Pancreas (tissue), 10 donors: ENCODE data around the gene FHIT. TPM values are rescaled to one million over a fixed set of nuclear protein-coding genes. Genes with fewer than 3 reads are reported as not detected.

Source experiments
- ATAC-seq, 4 donors: fragments of 200-7000 bp; cut with Tn5 transposase; one replicate each; pipeline versions ENCODE4 v1.8.0 to v1.9.1; 2020; ENCODE audit warnings: mild to moderate bottlenecking in 4 of 4, moderate library complexity in 4 of 4
- DNase-seq, 6 donors: peaks; one replicate each; pipeline ENCODE4 v3.0.0-alpha.2; 2020
- FAIRE-seq: peaks from 2 replicates; lab custom pipeline; 2012; peaks lifted over from hg19 to GRCh38; lab: Jason Lieb, UNC
- H3K27ac ChIP-seq, 4 donors: fragments of 200-600 bp; sonication (generic); 1 replicate in 3 of 4; 2 replicates in 1 of 4; pipeline versions ENCODE4 v1.5.0 to v1.8.0; 2020
- H3K27me3 ChIP-seq, 4 donors: fragments of 200-600 bp; one replicate each; pipeline ENCODE4 v1.8.0; 2021
- H3K36me3 ChIP-seq, 3 donors: fragments of 200-600 bp; sonication (generic) in 1 of 3; one replicate each; pipeline versions ENCODE4 v1.5.0 to v1.8.0; 2020 to 2021
- H3K4me1 ChIP-seq, 3 donors: fragments of 200-600 bp; one replicate each; pipeline ENCODE4 v1.8.0; 2021
- H3K4me3 ChIP-seq, 4 donors: fragments of 200-600 bp; sonication (generic) in 2 of 4; one replicate each; pipeline versions ENCODE4 v1.5.0 to v1.8.0; 2020 to 2021
- H3K9me3 ChIP-seq, 4 donors: fragments of 200-600 bp; one replicate each; pipeline ENCODE4 v1.8.0; 2021
- WGBS, 2 donors: extraction: QIAGEN DNeasy Blood & Tissue Kit; methylation state at CpG; one replicate each; pipeline ENCODE4 v1.1.7; 2013; 5-methylcytosine and 5-hydroxymethylcytosine counted together
- intact Hi-C, 3 donors: fragments of 100-400 bp; cut with DNase I; formaldehyde crosslinking; loops; one replicate each; pipeline versions ENCODE4 v1.11.1 to v1.14.2; 2022
- polyA plus RNA-seq, 2 donors: library from polyadenylated mRNA; stranded (reverse); fragments of 200-250 nt; gene quantifications; one replicate each; pipeline ENCODE4 v1.2.3, GENCODE V29; 2013
- total RNA-seq, 6 donors: library from RNA; stranded (reverse); fragmentation: NEBNext Ultra II Directional in 4 of 6; extraction: Animal tissue kit (Norgen Biotek cat#: 25700) in 4 of 6; gene quantifications; one replicate each; pipeline versions ENCODE4 v1.2.1 to v1.2.4, GENCODE V29; 2021 to 2023
- TF ChIP-seq, protein P1 (sequence below), 4 donors: fragments of 200-600 bp; sonication (generic) in 3 of 4; IDR thresholded peaks; one replicate each; pipeline versions ENCODE4 v1.5.0 to v1.8.0; 2021; ENCODE audit warnings: antibody characterized with exemption in 4 of 4
- donor health status: healthy with polysubstance abuse.
- donor health status: DM: no; HTN: no; CAD: no; lungs with moderate emphysema.
- donor health status: DM: no; HTN: no; CAD: no.
- donor health status: control.
- donor health status: control.
- donor health status: Bipolar disorder and iron deficiency.
- donor health status: DM: yes; HTN: yes; CAD: no.
- donor health status: DM: no; HTN: no; CAD: no.
- donor health status: DM: no; HTN: no; CAD: no.
- donor health status: DM: yes; HTN: yes; CAD: no.

The FHIT gene
- total and polyA plus RNA-seq, 8 donors = 4.8 to 15.7 (median 8.0) TPM

DNA sequence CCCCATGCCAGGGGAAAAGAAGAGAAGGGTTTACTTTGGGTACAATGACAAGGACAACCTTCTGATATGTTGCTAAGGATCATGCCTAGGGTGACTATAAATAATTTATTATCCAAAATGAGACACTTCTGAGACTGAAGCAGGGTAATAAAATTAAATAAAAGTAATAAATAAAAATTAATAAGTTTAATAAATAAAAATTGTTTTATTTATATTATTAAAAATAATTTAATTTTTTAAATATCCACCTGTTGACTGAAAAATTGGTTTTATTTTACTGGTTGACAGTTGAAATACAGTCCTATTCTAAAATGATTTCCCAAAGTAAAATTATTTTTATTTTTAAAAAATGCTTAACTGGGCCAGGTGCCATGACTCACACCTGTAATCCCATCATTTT, 102.0 kb downstream of the FHIT start:
- FAIRE-seq (no peak), DNase-seq (no peak), ATAC-seq (no peak)
- Histone ChIP-seq H3K4me1 (peaks cover 0 to 6% (median 2%) of the 10 kb centered on the region in 3 donors), H3K27me3 (no peaks in the 10 kb centered on the region), H3K27ac (no peak overlapping the region), H3K36me3 (no peaks in the 10 kb centered on the region), H3K9me3 (no peaks in the 10 kb centered on the region), H3K4me3 (no peak overlapping the region)
- intact Hi-C loops = no loop called here
- TF ChIP-seq, protein P1, sequence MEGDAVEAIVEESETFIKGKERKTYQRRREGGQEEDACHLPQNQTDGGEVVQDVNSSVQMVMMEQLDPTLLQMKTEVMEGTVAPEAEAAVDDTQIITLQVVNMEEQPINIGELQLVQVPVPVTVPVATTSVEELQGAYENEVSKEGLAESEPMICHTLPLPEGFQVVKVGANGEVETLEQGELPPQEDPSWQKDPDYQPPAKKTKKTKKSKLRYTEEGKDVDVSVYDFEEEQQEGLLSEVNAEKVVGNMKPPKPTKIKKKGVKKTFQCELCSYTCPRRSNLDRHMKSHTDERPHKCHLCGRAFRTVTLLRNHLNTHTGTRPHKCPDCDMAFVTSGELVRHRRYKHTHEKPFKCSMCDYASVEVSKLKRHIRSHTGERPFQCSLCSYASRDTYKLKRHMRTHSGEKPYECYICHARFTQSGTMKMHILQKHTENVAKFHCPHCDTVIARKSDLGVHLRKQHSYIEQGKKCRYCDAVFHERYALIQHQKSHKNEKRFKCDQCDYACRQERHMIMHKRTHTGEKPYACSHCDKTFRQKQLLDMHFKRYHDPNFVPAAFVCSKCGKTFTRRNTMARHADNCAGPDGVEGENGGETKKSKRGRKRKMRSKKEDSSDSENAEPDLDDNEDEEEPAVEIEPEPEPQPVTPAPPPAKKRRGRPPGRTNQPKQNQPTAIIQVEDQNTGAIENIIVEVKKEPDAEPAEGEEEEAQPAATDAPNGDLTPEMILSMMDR (IDR thresholded peaks at IDR 0.05) = no peak

DNA sequence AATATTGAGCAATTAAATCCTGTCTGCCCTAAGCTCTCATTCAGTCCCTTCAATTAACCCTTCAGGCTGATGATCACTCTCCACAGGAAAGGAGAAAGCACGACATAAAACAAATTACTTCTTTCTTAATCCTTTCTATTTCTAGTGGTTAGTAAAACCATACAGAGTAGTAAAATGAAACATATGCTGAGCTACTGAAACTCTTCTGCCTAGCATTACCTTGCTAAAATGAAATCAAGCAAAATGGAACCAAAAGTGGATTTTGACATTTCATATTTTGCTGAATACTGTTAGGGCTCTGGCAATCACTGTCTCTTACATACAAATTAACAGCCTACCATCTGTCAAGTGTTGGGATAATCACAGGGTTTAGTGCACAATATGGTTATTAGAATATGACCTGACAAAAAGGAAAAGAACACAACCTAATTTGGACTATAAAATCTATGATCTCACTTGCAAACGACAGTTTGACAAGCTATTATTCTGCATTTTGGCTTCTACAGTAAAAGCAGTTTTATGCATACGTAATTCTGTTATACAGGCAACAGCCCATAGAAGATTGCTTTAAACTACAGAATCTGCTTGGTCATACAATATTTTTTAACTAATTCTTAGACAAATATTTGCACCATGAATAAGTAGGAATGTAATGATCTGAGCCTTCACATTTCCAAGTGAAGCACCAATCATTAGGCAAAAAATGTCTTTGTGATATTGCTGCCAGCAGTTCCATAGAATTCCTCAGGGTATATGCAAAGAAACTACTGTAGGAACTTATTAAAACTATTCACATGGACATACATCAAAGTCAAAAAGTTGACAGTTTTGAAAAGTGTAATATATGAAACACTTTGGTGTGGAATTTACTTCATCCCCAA, 105.0 kb downstream of the FHIT start:
- FAIRE-seq (no peak), DNase-seq (no peak), ATAC-seq (no peak)
- H3K27me3 ChIP-seq = no peaks in the 10 kb centered on the region
- 67 to 79% methylated on average over 3 of the region's 3 CpGs for WGBS, 2 donors
- no peaks in the 10 kb centered on the region for H3K36me3 ChIP-seq
- intact Hi-C loops = no loop called here
- H3K9me3 ChIP-seq = no peaks in the 10 kb centered on the region
- H3K4me1 ChIP-seq = peaks cover 0 to 5% (median 0%) of the 10 kb centered on the region in 3 donors
- no peak overlapping the region for H3K4me3 ChIP-seq
- TF ChIP-seq, protein P1 (IDR thresholded peaks at IDR 0.05) = no peak
- H3K27ac ChIP-seq = no peak overlapping the region

DNA sequence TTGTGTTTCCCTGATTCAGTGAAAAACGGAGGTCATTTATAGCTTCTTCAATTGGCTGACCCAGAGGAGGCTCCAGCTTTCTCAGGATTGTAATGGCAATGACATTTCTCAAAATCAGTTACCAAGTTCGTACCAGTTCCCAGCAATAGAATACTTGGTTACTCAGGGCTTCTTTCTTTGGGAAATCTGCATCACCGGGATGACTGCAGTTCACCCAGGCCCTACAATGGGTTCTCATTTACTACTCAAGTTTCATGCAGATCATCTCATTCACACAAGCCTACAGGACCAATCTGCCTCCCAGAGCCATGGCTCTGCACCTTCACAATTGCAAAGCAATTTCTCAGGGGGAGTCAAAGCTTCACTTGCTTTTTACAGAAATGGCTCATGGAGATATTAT, 109.6 kb downstream of the FHIT start:
- intact Hi-C loops = no loop called here
- Histone ChIP-seq H3K27ac (no peak overlapping the region), H3K36me3 (no peaks in the 10 kb centered on the region), H3K9me3 (no peaks in the 10 kb centered on the region), H3K4me1 (no peaks in the 10 kb centered on the region), H3K4me3 (no peak overlapping the region), H3K27me3 (no peaks in the 10 kb centered on the region)
- DNase-seq = no peak
- WGBS, 2 donors = 84 to 89% methylated on average over 3 of the region's 3 CpGs
- no peak for FAIRE-seq
- no peak for ATAC-seq
- TF ChIP-seq, protein P1 (IDR thresholded peaks at IDR 0.05) = no peak

DNA sequence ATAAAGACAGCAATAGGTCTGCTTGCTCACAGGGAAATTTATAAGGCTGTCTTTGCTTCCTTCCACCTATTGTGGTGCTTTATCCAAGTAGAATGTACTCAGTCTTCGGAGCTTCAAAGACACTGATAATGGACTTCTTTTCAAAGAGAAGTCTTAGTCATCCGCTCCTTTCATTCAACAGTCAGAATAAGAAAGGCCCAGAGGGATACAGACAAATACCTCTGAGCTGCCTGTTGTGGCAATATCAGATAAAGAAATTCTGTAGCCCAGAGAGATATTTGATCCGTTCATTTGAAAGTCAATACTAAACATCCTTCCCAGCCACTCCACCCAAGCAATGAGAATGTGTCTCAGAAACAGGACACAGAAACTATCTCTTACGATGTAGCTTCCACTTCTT, 110.0 kb downstream of the FHIT start:
- no peak for ATAC-seq
- FAIRE-seq = no peak
- Histone ChIP-seq H3K9me3 (no peaks in the 10 kb centered on the region), H3K27ac (no peak overlapping the region), H3K27me3 (no peaks in the 10 kb centered on the region), H3K4me3 (no peak overlapping the region), H3K36me3 (no peaks in the 10 kb centered on the region), H3K4me1 (no peaks in the 10 kb centered on the region)
- 85 to 90% methylated on average over 4 of the region's 4 CpGs for WGBS, 2 donors
- intact Hi-C loops = no loop called here
- TF ChIP-seq, protein P1 (IDR thresholded peaks at IDR 0.05) = no peak
- no peak for DNase-seq

DNA sequence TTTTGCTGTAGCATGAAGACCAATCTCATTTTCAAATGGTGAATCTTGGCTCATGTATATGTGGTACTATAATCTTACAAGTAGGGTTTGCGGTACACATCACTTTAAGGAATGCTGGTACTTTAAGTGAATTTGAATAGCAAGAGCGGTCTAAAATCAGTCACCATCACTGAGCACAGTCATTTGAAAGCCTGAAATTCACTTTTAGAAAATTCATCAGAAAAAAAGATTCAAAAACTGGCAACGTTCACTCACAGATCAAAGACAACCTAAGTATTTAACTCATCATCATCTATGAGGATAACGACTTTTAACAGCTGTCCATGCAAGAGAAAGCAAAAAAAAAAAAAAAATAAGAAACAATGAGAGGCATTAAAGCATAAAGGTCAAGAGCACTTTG, 111.6 kb downstream of the FHIT start:
- H3K36me3 ChIP-seq = no peaks in the 10 kb centered on the region
- no peaks in the 10 kb centered on the region for H3K4me1 ChIP-seq
- no peak overlapping the region for H3K27ac ChIP-seq
- intact Hi-C loops = no loop called here
- no peaks in the 10 kb centered on the region for H3K27me3 ChIP-seq
- no peaks in the 10 kb centered on the region for H3K9me3 ChIP-seq
- FAIRE-seq (no peak), ATAC-seq (no peak), DNase-seq (no peak)
- H3K4me3 ChIP-seq = no peak overlapping the region
- WGBS, 2 donors = 94 to 96% methylated on average over 4 of the region's 4 CpGs
- TF ChIP-seq, protein P1 (IDR thresholded peaks at IDR 0.05) = no peak
